HG03196 (cell line): ENCODE results near the gene TNRC6B.
"Not testable (repeated sequence)": the region's sequence is repeated elsewhere in the genome, so short reads cannot be mapped to it uniquely, and the experiment has no call there.

Experiments used
- ATAC-seq: cut with Tn5 transposase; IDR thresholded peaks from one replicate; pipeline ENCODE4 v1.9.1; 2021; ENCODE audit not compliant: unreplicated experiment

TNRC6B gene

DNA sequence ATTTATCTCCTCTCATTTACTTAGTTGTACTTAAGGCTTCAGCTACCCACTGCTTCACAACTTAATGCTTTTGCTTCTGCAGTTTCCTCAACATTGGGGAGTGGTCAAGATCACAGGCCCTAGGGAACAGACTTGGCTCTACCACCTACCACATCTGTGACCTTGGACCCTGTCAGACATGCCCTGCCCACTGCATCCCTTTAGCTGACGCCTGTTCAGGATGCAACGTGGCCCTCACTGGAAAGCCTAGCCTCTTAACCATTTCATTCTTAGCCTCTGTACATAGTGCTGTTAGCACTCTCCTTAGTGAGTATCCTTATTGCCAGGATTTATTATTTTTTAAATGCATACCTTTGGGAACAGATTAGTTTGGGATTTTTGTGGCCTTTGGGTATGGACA, 34.4 kb downstream of the TNRC6B start:
- no peak for ATAC-seq

DNA sequence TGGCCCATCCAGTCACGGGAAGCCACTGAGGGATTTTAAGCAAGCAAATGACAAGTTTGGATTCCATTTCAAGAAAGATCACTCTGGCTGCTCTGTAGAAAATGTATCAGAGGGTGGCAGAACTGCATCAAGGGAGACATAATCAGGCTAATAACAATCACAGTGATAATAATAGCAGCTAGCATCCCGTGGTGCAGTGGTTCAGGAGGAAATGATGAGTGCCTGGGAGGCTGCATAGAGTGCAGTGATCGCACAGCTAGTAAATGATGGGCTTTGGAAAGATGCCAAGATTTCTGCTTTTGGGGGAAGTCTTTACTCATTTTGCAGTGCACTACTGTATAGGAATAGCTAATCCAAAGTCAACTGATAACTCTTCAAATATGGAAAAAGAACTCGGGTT, 35.8 kb downstream of the TNRC6B start:
- ATAC-seq = no peak

DNA sequence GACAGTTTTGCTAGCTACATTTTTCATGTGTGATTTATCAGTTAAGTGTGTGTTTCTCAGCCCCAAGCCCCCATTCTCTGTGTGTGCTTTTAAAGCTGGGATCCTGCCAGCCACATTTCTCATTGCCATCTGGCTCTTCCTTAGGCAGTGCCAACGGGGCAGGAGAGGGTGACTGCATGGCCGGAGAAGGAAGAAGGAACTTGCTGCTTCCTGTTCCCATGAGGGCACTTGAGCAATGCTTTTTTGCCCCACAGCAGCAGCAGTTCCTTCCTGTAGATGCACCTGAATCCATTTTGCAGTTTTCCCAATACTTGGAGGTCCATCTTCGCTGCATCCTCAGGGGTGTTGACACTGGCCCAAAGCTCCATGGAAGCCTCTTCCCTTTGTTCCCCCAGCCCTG, 37.5 kb downstream of the TNRC6B start:
- no peak for ATAC-seq

DNA sequence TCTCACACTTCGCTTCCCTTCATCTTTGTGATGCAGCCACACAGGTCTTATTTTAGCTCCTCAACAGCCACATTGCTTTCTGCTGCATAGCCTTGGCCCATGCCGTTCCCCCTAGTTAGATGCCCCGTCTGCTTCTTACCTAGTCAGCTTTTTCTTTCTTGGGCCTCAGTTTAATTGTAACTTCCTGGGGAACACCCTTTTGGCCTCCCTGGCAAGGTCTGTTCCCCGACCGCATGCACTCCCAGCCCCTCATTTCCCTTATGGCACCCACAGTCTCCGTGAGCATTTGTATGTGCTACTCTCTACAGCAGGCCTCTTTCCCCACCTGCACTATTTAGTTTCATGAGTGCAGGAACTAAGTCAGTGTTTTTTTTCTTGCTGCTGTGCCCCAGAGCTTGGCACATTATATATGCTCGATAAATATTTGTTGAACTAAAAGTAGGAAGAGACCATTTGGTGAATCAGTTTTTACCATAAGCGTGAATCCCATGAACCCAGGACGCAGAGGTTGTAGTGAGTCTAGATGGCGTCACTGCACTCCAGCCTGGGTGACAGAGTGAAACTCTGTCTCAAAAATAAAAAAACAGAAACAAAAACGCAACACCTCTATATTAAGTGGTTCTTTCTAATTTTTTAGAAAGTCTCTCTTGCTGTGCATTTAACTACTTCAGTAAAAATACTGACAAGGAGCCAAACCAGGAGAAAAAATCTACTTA, 38.5 kb downstream of the TNRC6B start:
- ATAC-seq = no peak

DNA sequence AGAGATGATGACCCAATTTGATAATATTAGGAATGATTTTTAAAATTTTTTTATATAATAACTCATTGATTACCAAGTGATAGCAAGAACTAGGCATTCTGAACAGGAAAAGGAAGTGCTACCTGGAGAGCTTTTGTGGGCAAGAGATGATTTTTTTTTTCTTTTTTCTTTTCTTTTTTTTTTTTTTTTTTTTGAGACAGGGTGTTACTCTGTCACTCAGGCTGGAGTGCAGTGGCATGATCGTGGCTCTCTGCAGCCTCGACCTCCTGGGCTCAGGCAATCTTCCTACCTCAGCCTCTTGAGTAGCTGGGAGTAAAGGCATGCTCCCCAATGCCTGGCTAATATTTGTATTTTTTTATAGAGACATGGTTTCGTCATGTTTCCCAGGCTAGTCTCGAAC, 40.4 kb downstream of the TNRC6B start:
- no peak for ATAC-seq

DNA sequence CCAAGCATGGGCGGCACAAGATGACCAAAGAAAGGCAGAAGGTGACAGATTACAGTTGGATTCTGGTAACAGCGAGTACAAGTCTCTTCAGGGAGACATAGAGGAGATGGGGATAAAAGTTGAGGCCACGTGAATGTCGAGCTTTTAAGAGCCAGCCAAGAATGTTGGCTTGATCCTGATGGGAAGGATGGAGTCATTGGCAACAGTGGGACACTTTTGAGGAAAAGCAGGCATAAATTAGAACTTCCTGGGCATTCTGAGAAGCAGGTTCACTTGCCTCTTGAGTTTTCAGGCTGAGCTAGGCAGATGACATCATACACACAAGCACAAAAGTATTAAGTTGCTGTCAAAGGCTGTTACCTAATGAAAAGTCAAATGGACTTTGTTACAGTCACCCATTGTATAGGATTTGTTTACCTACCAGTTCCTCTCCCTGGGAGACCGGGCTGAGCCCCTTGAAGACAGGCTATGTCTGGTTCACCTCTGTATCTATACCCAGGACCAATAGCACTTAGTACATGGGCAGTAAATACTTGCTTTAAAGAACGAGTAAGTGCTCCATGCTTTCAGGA, 41.1 kb downstream of the TNRC6B start:
- ATAC-seq = no peak

DNA sequence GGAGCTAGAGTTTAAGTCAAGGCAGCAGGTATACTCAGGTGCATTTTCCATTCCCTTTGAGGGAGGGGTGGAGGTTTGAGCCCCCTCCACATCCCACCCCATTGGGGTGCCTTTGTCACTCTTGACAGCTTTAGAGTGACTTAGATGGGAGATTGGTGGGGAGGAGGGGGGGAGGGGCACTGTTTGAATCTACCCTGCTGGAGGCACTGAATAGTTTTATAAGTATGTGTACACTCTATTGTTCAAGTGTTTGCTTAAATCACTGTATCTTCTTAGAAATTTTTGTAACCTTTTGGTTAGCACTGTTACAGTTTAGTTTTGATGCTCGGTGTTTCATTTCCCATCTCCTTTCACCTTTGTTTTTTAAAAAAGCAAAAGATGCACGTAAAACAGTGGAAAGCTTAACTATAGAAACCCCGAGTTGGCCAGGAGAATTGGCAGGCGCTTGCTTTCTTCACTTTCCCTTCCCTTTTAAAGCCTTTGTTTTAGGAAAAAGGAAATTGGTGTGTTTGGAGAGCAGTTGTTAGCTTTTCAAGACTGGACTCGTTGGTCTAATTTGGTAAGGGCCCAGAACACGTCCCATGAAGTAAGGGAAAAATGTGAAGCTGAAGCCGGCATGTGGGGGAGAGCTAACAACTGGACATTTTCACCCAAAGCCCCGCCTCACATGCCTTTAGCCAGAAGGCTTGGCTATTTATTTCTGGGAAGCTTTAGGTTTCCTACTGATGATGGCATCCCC, 42.8 kb downstream of the TNRC6B start:
- ATAC-seq = no peak

DNA sequence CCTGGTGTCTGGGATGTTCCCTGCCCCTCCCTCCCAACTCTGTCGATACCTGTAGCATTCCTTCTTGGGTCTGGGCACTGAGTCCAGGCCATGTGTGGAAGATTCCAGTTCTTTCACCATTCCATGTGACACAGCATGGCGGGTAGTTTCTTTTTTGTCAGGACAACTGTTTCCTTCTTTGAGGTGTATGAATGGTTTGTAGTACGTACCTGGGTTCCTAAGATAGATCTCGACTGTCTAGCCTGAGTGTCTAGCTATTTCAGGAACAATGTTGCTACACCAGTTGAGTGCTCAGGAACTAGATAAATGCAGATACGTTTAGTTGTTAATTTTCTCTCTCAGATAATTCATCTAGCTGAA, 43.3 kb downstream of the TNRC6B start:
- no peak for ATAC-seq

DNA sequence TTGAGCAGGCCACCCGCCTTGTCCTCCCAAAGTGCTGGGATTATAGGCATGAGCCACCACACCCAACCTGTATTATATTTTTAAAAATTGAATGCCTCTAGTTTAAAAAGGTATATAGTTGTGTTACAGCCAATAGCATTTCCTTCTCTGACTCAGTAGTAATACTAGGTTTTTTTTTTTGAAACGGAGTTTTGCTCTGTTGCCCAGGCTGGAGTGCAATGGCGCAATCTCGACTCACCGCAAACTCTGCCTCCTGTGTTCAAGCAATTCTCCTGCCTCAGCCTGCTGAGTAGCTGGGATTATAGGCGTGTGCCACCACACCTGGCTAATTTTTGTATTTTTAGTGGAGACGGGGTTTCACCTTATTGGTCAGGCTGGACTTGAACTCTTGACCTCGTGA, 45.3 kb downstream of the TNRC6B start:
- not testable (repeated sequence) for ATAC-seq

DNA sequence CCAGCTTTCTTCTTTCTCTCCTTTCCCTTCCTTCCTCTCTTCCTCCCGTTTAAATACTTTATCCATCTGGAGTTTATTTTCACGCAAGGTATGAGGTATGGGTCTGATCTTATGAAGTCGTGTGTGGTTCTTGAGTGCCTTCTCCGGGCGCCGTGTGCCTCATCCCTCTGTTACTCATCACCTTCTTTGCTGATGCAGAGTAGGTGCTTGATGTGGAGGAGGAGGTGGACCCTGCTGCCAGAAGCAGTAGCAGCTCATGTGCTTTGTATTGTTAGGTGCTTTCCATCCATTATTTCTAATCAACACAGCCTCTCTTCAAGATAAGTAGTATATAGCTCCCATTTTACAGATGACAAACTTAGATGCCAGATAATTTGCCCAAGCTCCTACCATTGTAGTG, 47.0 kb downstream of the TNRC6B start:
- no peak for ATAC-seq

DNA sequence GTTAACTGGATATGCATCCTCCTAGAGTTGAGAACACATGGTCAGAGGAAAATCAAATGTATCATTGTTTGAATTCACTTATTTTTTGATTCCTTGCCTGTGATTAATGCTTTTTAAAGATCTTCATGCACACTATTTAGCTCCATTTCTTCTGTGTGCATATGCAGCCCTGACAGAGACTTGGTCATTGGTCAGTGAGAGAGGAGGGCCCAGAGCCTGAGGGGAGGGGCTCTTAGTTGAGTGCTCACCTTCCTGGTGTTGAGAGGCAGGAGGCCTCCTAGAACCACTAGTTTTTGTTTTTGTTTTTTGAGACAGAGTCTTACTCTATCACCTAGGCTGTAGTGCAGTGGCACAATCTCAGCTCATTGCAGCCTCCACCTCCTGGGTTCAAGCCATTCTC, 48.9 kb downstream of the TNRC6B start:
- ATAC-seq = no peak

DNA sequence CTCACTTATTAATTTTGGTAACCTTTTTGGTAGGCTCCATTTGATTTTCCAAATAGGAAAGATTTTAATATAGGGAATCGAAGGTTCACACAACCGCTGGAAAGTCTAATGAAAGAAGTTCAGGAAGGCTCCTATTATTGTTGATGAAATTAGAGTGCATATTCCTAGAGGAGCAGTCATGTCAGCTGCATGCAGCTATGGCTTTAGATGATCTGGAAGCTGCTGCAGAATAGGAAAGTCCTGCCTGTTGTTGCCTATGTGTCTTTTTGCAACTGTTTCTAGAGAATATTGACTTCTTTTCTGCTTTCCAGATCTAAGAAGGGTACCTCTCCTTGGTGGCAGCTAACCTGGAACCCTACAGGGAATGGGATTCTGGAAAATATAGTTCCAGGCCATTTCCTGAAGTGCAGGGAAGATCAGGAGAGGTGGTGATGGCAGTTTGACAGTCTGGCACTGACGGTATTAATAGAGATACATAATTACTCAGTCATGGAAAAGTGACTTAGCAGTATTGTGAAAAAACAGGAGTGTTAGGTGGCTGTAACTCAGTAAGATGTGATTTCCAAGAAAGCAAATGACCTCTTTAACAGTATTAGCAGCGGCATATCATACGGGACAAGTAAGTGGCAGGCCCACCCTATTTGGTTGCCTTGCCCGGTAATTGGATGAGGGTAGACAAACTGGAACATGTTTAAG, 54.0 kb downstream of the TNRC6B start:
- no peak for ATAC-seq

DNA sequence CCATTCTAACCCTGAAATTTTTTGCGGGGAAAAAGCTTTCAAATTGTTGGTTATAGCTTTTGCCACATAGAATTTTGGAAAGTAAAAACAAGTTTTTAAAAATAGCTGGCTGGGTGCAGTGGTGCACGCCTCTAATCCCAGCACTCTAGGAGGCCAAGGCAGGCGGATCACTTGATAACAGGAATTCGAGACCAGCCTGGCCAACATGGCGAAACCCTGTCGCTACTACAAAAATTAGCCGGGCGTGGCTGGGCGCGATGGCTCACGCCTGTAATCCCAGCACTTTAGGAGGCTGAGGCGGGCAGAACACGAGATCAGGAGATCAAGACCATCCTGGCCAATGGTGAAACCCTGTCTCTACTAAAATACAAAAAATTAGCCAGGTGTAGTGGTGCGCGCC, 54.9 kb downstream of the TNRC6B start:
- no peak for ATAC-seq

DNA sequence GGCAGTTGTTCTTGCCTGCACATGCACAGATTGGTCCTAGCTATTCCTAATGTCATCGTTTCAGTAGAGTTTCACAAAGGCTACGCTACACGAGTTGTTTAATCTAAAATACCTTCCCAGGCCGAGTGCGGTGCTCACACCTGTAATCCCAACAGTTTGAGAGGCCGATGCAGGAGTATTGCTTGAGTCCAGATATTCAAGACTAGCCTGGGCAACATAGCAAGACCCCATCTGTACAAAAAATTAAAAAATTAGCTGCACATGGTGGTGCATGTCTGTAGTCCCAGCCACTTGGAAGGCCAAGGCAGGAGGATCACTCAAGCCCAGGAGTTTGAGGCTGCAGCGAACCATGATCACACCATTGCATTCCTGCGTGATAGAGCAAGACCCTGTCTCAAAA, 56.2 kb downstream of the TNRC6B start:
- no peak for ATAC-seq

DNA sequence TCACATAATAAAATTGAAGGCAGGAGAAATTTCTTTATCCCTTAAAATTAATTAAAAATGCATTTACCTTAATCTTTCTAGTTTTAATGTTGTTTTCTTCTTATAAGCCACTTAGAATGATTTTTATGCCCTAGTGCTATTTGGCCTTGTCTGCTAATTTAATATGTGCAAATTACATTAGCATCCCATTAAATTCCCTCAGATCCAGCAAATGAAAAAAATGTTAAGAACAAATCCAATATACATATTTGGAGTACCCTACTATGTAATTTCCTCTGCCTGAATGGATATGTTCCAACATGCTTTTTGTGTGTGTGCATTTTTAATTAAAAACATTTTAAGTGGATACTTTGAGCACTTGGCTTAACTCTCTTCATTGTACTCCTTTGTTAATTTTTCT, 56.9 kb downstream of the TNRC6B start:
- no peak for ATAC-seq

DNA sequence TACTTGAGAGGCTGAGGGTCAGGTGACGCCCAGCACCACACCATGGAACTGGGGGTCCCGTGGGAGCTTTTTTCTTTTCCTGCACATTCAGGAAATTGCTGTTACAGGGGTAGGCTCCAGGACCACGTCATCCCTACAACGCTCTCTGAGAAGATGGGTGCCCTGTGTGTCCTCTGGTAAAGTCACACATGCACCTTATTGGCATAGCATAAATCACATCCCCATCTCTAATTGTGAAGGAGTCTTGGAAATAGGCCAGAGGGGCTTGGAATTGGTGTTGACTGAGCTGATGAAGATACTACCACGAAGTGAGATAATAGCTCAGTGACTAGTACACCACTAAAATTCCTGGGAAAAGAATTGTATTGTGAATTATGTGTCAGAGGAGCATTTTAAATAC, 57.6 kb downstream of the TNRC6B start:
- ATAC-seq = no peak

DNA sequence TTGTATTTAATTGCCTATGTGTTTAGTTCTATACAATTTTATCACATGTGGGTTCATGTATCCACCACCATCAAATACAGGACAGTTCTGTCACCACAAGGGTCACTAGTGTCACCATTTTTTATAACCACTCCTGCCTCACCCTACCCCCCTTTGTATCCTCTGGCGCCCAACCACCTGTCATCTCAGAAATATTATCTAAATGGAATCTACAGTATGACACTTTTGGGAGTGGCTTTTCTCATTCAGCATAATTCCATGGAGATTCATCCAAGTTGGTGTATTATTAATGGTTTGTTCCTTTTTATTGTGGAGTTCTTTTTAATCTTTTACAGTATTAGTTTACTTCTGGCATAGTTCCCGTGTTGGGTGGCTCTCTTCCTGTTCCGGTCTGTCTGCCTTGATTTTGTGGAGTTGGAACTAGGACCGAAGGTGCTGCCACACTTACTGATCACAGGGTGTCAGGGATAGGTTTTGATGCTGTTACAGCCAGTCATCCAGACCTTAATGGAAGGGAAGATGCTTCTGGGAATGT, 58.5 kb downstream of the TNRC6B start:
- ATAC-seq = no peak

DNA sequence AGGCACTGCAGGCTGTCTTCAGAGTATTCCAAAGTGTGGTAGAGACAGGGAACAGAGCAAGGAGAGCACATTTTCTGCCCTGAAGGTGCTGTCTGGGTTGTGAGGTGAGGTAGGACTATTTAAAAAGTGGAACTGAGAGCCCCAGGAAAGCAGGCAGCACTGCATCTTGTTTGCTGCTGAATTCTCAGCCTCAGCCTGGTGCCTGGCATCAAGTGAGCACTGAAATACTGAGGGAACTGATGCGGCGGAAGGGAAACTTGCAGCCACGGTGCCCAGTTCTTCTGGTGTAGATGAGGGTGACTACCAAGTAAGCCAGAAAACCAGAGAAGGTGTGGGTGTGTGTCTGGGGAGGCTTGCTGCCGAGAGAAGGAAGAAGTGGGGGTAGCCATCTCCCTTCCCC, 59.5 kb downstream of the TNRC6B start:
- no peak for ATAC-seq

DNA sequence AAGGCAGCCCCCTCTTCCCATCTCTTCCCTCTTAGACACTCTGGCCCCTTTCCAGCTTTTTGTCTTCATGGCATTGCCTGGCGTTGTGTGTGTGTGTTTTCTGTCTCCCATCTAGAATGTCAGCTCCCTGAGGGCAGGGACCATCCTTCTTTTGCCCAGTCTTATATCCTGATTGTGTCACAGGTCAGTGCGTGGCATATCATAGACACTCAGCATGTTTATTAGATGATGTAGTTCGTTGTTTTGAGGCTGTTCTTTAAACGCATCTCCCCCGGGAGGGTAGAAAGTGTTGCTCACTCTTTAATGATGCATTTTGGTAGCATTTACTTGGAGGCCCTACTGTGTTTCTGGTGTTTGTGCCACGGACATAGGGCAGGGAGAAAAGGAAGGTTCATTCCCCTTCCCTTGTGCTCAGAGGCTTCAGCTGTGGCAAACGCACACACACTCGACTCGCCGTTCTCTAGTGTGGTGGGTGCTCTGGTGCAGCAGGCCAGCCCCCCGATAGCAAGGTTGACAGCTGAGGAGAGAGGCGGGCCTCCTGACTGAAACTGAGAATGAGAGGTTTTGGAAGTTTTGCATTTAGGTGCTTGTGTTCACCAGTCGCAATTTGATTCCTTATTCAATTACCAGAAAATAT, 60.2 kb downstream of the TNRC6B start:
- ATAC-seq = no peak

DNA sequence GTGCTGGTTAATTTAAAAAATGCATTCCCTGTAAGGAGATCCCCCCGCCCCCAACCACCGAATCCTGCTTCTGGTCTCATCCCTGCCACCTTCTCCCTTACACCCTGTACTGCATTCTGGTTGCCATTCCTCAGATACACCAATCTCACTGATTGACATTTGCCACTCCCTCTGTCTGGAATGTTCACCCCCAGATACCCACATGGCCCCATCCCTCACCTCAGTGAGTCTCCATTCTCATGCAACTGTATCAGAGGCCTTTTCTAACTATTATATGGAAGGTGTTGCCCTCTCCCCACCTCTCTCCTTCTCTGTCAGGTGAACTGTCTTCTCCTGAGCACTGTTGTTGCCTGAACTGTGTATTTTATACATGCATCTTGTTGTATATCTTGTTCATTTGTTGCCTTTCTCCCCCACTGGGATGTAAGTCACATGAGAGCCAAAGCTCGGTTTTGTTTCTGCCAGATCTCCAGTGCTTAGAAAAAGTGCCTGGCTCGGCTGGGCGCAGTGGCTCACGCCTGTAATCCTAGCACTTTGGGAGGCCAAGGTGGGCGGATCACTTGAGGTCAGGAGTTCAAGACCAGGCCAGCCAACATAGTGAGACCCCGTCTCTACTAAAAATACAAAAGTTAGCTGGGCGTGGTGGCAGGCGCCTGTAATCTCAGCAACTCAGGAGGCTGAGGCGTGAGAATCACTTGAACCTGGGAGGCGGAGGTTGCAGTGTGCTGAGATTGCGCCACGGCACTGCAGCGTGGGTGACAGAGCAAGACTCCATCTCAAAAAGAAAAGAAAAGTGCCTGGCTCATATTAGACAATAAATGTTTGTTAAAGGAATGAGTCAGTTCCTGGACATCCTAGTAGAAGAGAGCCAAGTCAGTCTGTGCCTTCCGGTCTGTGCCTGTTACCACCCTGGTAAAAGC, 61.0 kb downstream of the TNRC6B start:
- ATAC-seq = no peak
